HepG2 (cell line): ENCODE measurements around the gene TLR9. TPM values are rescaled to one million over a fixed set of nuclear protein-coding genes. Genes with fewer than 3 reads are reported as not detected.

Experiments used
- ADNP ChIP-seq: sonication (generic); formaldehyde crosslinking; IDR thresholded peaks from 2 replicates; pipeline ENCODE4 v1.4.0; 2020; ENCODE audit warnings: missing genetic modification reagents
- ARID3A ChIP-seq: IDR thresholded peaks from 2 replicates; pipeline ENCODE4 v1.6.1; 2012; ENCODE audit warnings: low read depth, low read length, improper control_type of control experiment
- ATF3 ChIP-seq: sonication (generic); formaldehyde crosslinking; IDR thresholded peaks from 2 replicates; pipeline ENCODE4 v1.4.0; 2020; ENCODE audit warnings: missing genetic modification reagents
- EZH2 ChIP-seq: conservative IDR thresholded peaks from 2 replicates; pipeline ENCODE4 v1.6.1; 2012; ENCODE audit warnings: mild to moderate bottlenecking, low read depth, low read length, moderate library complexity
- KLF13 ChIP-seq: sonication (generic); formaldehyde crosslinking; IDR thresholded peaks from 2 replicates; pipeline ENCODE4 v1.4.0; 2020; ENCODE audit warnings: mild to moderate bottlenecking, missing genetic modification reagents
- MEF2D ChIP-seq: sonication (generic); formaldehyde crosslinking; IDR thresholded peaks from 2 replicates; pipeline ENCODE4 v1.5.1; 2020; ENCODE audit warnings: mild to moderate bottlenecking, missing genetic modification reagents
- NR2F1 ChIP-seq, 2 experiments: fragments of 450-650 bp in 1 of 2; formaldehyde crosslinking in 1 of 2; IDR thresholded peaks; 2 replicates each; pipeline versions ENCODE4 v1.5.0 to v1.6.1; 2016 to 2020; ENCODE audit warnings: mild to moderate bottlenecking in 1 of 2, missing compliant biosample characterization in 1 of 2, missing genetic modification reagents in 1 of 2, moderate library complexity in 1 of 2
- SALL1 ChIP-seq: sonication (generic); formaldehyde crosslinking; IDR thresholded peaks from 2 replicates; pipeline ENCODE4 v1.8.0; 2022; ENCODE audit warnings: mild to moderate bottlenecking, missing genetic modification reagents
- SAP130 ChIP-seq: IDR thresholded peaks from 2 replicates; pipeline ENCODE4 v1.6.1; 2016; ENCODE audit warnings: low read depth
- TBP ChIP-seq: sonication (generic); formaldehyde crosslinking; IDR thresholded peaks from 2 replicates; pipeline ENCODE4 v1.5.0; 2020; ENCODE audit warnings: missing genetic modification reagents
- TEAD3 ChIP-seq: optimal IDR thresholded peaks from 2 replicates; pipeline ENCODE3; 2016; ENCODE audit warnings: borderline replicate concordance
- THAP9 ChIP-seq: sonication (generic); formaldehyde crosslinking; IDR thresholded peaks from 2 replicates; pipeline ENCODE4; 2020; ENCODE audit warnings: missing genetic modification reagents, mild to moderate bottlenecking, borderline replicate concordance
- ZNF44 ChIP-seq: sonication (generic); formaldehyde crosslinking; IDR thresholded peaks from 2 replicates; pipeline ENCODE4 v1.5.1; 2020; ENCODE audit warnings: mild to moderate bottlenecking, missing genetic modification reagents
- ZNF501 ChIP-seq: sonication (generic); formaldehyde crosslinking; IDR thresholded peaks from 2 replicates; pipeline ENCODE4 v1.5.1; 2020; ENCODE audit warnings: mild to moderate bottlenecking, moderate library complexity, missing genetic modification reagents
- ZNF687 ChIP-seq: sonication (generic); formaldehyde crosslinking; IDR thresholded peaks from 2 replicates; pipeline ENCODE4 v1.5.1; 2020; ENCODE audit warnings: mild to moderate bottlenecking, missing genetic modification reagents, moderate library complexity
- ZNF710 ChIP-seq: sonication (generic); formaldehyde crosslinking; IDR thresholded peaks from 2 replicates; pipeline ENCODE4 v1.5.0; 2020; ENCODE audit warnings: mild to moderate bottlenecking, missing genetic modification reagents, borderline replicate concordance
- ZSCAN25 ChIP-seq: sonication (generic); formaldehyde crosslinking; IDR thresholded peaks from 2 replicates; pipeline ENCODE4 v1.8.0; 2022; ENCODE audit warnings: mild to moderate bottlenecking, missing genetic modification reagents
- polyA plus RNA-seq, 8 experiments: library from polyadenylated mRNA; depleted of rRNA in 3 of 8; stranded (reverse) in 7 of 8; unstranded in 1 of 8; fragments of >200 nt; fragmentation: Illumina TruSeq in 4 of 8; extraction: Trizol in 4 of 8; gene quantifications; 2 replicates each; pipeline versions ENCODE4 v1.2.1 to v1.2.3, GENCODE V29; 2011 to 2016; ENCODE audit warnings: low read depth in 4 of 8, missing spikeins in 1 of 8, mixed read lengths in 1 of 8; ENCODE audit not compliant: insufficient read depth in 1 of 8
- total RNA-seq, 5 experiments: library from RNA; depleted of rRNA; stranded (reverse); fragments of >200 nt; fragmentation: Illumina TruSeq; extraction: Trizol; gene quantifications; 2 replicates each; pipeline ENCODE4 v1.2.3, GENCODE V29; 2016; ENCODE audit warnings: low read depth in 1 of 5

Gene TLR9
- total and polyA plus RNA-seq, 2 of the 13 experiments (the other 11 are each of a cell fraction or from before 2014, with no cell fraction given) = not detected

- TF ChIP-seq ZNF687 (CRISPR knock-in tag) = peak; percentile 88
- 0 out of 2 replicates have a peak, but pooled peaks have one; percentile 21 for TF ChIP-seq ADNP (CRISPR knock-in tag)
- TF ChIP-seq SAP130 (CRISPR knock-in tag) = peak; percentile 77
- TF ChIP-seq KLF13 (CRISPR knock-in tag) = no peak
- TF ChIP-seq ZNF710 (CRISPR knock-in tag) = no peak
- TF ChIP-seq ZNF44 = 0 out of 2 replicates have a peak, but pooled peaks have one; percentile 48
- peak; percentile 57; the same call in 1 of the 2 replicates for TF ChIP-seq ZSCAN25 (CRISPR knock-in tag)
- peak; percentile 58 to 76 for TF ChIP-seq NR2F1 (CRISPR knock-in tag; IDR thresholded peaks at IDR 0.05)
- TF ChIP-seq ARID3A = 0 out of 2 replicates have a peak, but pooled peaks have one; percentile 32
- TF ChIP-seq ZNF501 (CRISPR knock-in tag) = peak; percentile 82; the same call in 1 of the 2 replicates
- no peak for TF ChIP-seq EZH2
- no peak for TF ChIP-seq TBP (CRISPR knock-in tag)
- TF ChIP-seq THAP9 (CRISPR knock-in tag) = peak; percentile 39; the same call in 1 of the 2 replicates
- peak; percentile 94 for TF ChIP-seq TEAD3 (CRISPR knock-in tag)
- TF ChIP-seq SALL1 (CRISPR knock-in tag) = peak; percentile 86
- 0 out of 2 replicates have a peak, but pooled peaks have one; percentile 63 for TF ChIP-seq ATF3 (CRISPR knock-in tag)
- TF ChIP-seq MEF2D (CRISPR knock-in tag) = peak; percentile 22; the same call in 1 of the 2 replicates
Measured at GRCh38 chr3:52176951-52177700, 48.3 kb downstream of the TLR9 start (continued).
